IMR-90 (cell line): ENCODE measurements around the gene TSTD1. TPM values are rescaled to one million over a fixed set of nuclear protein-coding genes. Genes with fewer than 3 reads are reported as not detected.

Source experiments
- ATAC-seq: fragments of 200-7000 bp; cut with Tn5 transposase; 2 replicates; pipeline ENCODE4 v1.9.1; 2020; ENCODE audit warnings: low read depth, mild to moderate bottlenecking, moderate library complexity
- BruUV-seq: library from RNA; stranded (reverse); fragments of 400-500 nt; replicated peaks from 2 replicates; lab custom pipeline; 2021; lab: Mats Ljungman, UMichigan
- CTCF ChIA-PET: fragments of 300-600 bp; formaldehyde crosslinking; extraction: SDS; loops from one replicate; lab custom pipeline; 2021; ENCODE audit warnings: antibody characterized with exemption; lab: Yijun Ruan, JAX
- POLR2A ChIA-PET: fragments of 300-600 bp; sonication (Branson Sonifier 250); formaldehyde crosslinking; loops from one replicate; lab custom pipeline; 2022; ENCODE audit warnings: antibody characterized with exemption; ENCODE audit not compliant: unreplicated experiment; lab: Charles Lee
- DNase-seq: peaks from one replicate; pipeline ENCODE4 v3.0.0; 2013
- H2AFZ ChIP-seq: replicated peaks from 2 replicates; pipeline ENCODE3; 2013; ENCODE audit warnings: low read length, mild to moderate bottlenecking; ENCODE audit not compliant: poor library complexity
- H2AK5ac ChIP-seq: 2 replicates; pipeline ENCODE4 v1.6.1; 2013; ENCODE audit warnings: low read depth, low read length, inconsistent platforms
- H2AK9ac ChIP-seq: replicated peaks from 2 replicates; pipeline ENCODE3; 2013; ENCODE audit warnings: mild to moderate bottlenecking, low read depth, low read length, moderate library complexity; ENCODE audit not compliant: poor library complexity
- H2BK120ac ChIP-seq: 2 replicates; pipeline ENCODE4 v1.6.1; 2013; ENCODE audit warnings: low read depth, low read length, inconsistent platforms
- H2BK15ac ChIP-seq: 3 replicates; pipeline ENCODE4 v1.6.1; 2013; ENCODE audit warnings: low read depth, low read length, inconsistent platforms
- H2BK20ac ChIP-seq: 2 replicates; pipeline ENCODE4 v1.6.1; 2013; ENCODE audit warnings: low read depth, mild to moderate bottlenecking, inconsistent platforms, low read length, moderate library complexity
- H2BK5ac ChIP-seq: 2 replicates; pipeline ENCODE4 v1.6.1; 2013; ENCODE audit warnings: mild to moderate bottlenecking, low read depth, low read length, inconsistent platforms; ENCODE audit not compliant: poor library complexity, severe bottlenecking
- H3K14ac ChIP-seq: replicated peaks from 2 replicates; pipeline ENCODE4 v1.6.1; 2013; ENCODE audit warnings: low read depth, low read length, inconsistent platforms
- H3K18ac ChIP-seq: 2 replicates; pipeline ENCODE4 v1.6.1; 2013; ENCODE audit warnings: low read depth, low read length, control low read depth
- H3K23ac ChIP-seq: 2 replicates; pipeline ENCODE4 v1.6.1; 2013; ENCODE audit warnings: low read depth, low read length, inconsistent platforms
- H3K27ac ChIP-seq: 2 replicates; pipeline ENCODE4 v1.5.1; 2013; ENCODE audit warnings: mild to moderate bottlenecking, control low read depth, low read length; ENCODE audit not compliant: insufficient read depth
- H3K27me3 ChIP-seq: 2 replicates; pipeline ENCODE4 v1.6.1; 2013; ENCODE audit warnings: low read length; ENCODE audit not compliant: control insufficient read depth, insufficient read depth
- H3K36me3 ChIP-seq: 2 replicates; pipeline ENCODE4 v1.6.1; 2013; ENCODE audit warnings: low read length, mixed read lengths; ENCODE audit not compliant: control insufficient read depth, insufficient read depth
- H3K4ac ChIP-seq: 2 replicates; pipeline ENCODE4 v1.6.1; 2013; ENCODE audit warnings: low read depth, low read length, inconsistent platforms
- H3K4me1 ChIP-seq: 2 replicates; pipeline ENCODE4 v1.6.1; 2013; ENCODE audit warnings: low read length, mixed read lengths; ENCODE audit not compliant: control insufficient read depth, insufficient read depth
- H3K4me2 ChIP-seq: 2 replicates; pipeline ENCODE4 v1.6.1; 2013; ENCODE audit warnings: low read depth, mild to moderate bottlenecking, control low read depth, low read length, moderate library complexity
- H3K4me3 ChIP-seq: 2 replicates; pipeline ENCODE4 v1.5.1; 2013; ENCODE audit warnings: low read depth, mild to moderate bottlenecking, control low read depth, low read length, moderate library complexity; ENCODE audit not compliant: insufficient read depth
- H3K56ac ChIP-seq: 2 replicates; pipeline ENCODE4 v1.6.1; 2013; ENCODE audit warnings: low read length, inconsistent platforms; ENCODE audit not compliant: insufficient read depth; ENCODE audit errors: extremely low read depth
- H3K79me1 ChIP-seq, 2 experiments: 2 replicates each; pipeline ENCODE4 v1.6.1; 2013; ENCODE audit warnings: low read length in 2 of 2, inconsistent platforms in 1 of 2, low read depth in 1 of 2
- H3K9ac ChIP-seq: 2 replicates; pipeline ENCODE4 v1.6.1; 2013; ENCODE audit warnings: low read depth, low read length, control low read depth
- H3K9me1 ChIP-seq: 2 replicates; pipeline ENCODE4 v1.6.1; 2013; ENCODE audit warnings: low read length, inconsistent platforms; ENCODE audit not compliant: insufficient read depth
- H3K9me3 ChIP-seq: 2 replicates; pipeline ENCODE4 v1.6.1; 2013; ENCODE audit warnings: low read length; ENCODE audit not compliant: control insufficient read depth, insufficient read depth
- H4K20me1 ChIP-seq: 2 replicates; pipeline ENCODE4 v1.6.1; 2013; ENCODE audit warnings: low read length, inconsistent platforms; ENCODE audit not compliant: insufficient read depth
- H4K5ac ChIP-seq: 2 replicates; pipeline ENCODE4 v1.6.1; 2013; ENCODE audit warnings: mild to moderate bottlenecking, low read depth, low read length, control low read depth
- H4K8ac ChIP-seq, 2 experiments: 2 replicates each; pipeline ENCODE4 v1.6.1; 2013; ENCODE audit warnings: low read depth in 2 of 2, low read length in 2 of 2, control low read depth in 1 of 2, inconsistent platforms in 1 of 2
- H4K91ac ChIP-seq: 2 replicates; pipeline ENCODE4 v1.6.1; 2013; ENCODE audit warnings: low read depth, low read length, inconsistent platforms; ENCODE audit not compliant: insufficient read depth
- CHD1 ChIP-seq: IDR thresholded peaks from 2 replicates; pipeline ENCODE4 v1.6.1; 2012; ENCODE audit warnings: low read depth, low read length, improper control_type of control experiment
- FOS ChIP-seq: fragments of 150-350 bp; IDR thresholded peaks from 2 replicates; pipeline ENCODE4 v1.6.1; 2016; ENCODE audit warnings: low read depth, low read length
- MAFK ChIP-seq: IDR thresholded peaks from 2 replicates; pipeline ENCODE4 v1.6.1; 2012; ENCODE audit warnings: low read depth, low read length, improper control_type of control experiment
- MAZ ChIP-seq: IDR thresholded peaks from 2 replicates; pipeline ENCODE4 v1.6.1; 2012; ENCODE audit warnings: low read depth, mild to moderate bottlenecking, low read length, improper control_type of control experiment, moderate library complexity, borderline replicate concordance
- NFE2L2 ChIP-seq: fragments of 150-350 bp; IDR thresholded peaks from 2 replicates; pipeline ENCODE4 v1.6.1; 2016; ENCODE audit warnings: low read depth, mild to moderate bottlenecking, low read length
- RAD21 ChIP-seq: IDR thresholded peaks from 2 replicates; pipeline ENCODE4 v1.6.1; 2012; ENCODE audit warnings: low read length, improper control_type of control experiment
- WGBS, 2 experiments: methylation state at CpG; one replicate each; pipeline versions ENCODE4 v1.1.5 to v1.1.7; 2013; ENCODE audit warnings: missing lambda C conversion rate in 2 of 2; ENCODE audit not compliant: insufficient read length in 1 of 2; ENCODE audit errors: extremely low coverage in 2 of 2; 5-methylcytosine and 5-hydroxymethylcytosine counted together
- dilution Hi-C: fragments of 300-500 bp; cut with HindIII; formaldehyde crosslinking; loops from one replicate; pipeline ENCODE4 v1.14.3; 2018; ENCODE audit warnings: low sequenced_read_pairs; ENCODE audit not compliant: unreplicated experiment
- in situ Hi-C: fragments of 300-500 bp; cut with MboI; formaldehyde crosslinking; loops from 3 replicates; pipeline ENCODE4 v1.14.3; 2019; ENCODE audit warnings: low sequenced_read_pairs, inconsistent platforms, mixed read lengths
- intact Hi-C: fragments of 100-400 bp; cut with micrococcal nuclease; formaldehyde crosslinking; loops from 2 replicates; pipeline ENCODE4 v1.10.0; 2022
- polyA plus RNA-seq, 3 experiments: library from polyadenylated mRNA; depleted of rRNA; stranded (reverse); fragments of >200 nt; gene quantifications; 2 replicates each; pipeline ENCODE4 v1.2.3, GENCODE V29; 2012; ENCODE audit warnings: low replicate concordance in 1 of 3
- total RNA-seq: library from RNA; depleted of rRNA; stranded (reverse); fragments of >200 nt; gene quantifications from 2 replicates; pipeline ENCODE4 v1.2.3, GENCODE V29; 2012
- TF ChIP-seq, protein P1 (sequence below): fragments of 150-350 bp; IDR thresholded peaks from 2 replicates; pipeline ENCODE4 v1.6.1; 2016; ENCODE audit warnings: low read depth, mild to moderate bottlenecking, low read length, moderate library complexity, borderline replicate concordance

TSTD1 gene
- total and polyA plus RNA-seq, 2 of the 4 experiments (the other 2 are of a cell fraction): 0.21 TPM; not detected in 1

DNA sequence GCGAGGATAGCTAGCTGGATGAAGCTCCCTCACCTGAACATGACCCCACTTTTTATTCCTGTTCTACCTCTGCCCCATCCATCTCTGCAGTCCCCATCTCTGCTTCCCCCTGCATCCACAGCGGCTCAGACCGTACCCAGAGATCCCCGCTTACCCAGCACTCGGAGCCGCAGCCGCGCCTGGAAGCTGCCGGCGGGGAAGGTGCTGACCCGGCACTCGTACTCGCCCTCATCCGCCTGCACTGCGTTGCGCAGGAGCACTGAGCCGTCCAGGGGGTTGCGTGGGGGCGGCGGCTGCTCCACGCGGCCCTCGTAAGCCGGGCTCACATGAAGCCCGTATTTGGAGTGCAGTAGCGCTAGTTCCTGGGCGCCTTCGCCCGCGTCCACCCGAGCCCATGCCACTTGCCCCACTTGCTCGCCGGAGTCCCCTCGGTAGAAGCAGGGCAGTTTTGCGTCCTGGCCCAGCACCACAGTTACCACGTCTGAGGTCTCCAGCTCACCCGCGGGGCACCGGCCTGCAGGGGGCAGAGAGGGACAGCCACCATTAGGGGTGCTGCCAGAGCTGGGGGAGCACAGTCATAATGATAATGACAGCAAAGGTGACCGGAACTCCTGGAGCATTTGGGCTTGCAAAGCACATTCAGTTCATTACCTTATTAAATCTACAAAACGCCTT lies 40.8 kb upstream of the TSTD1 start (continued):
- no peak for TF ChIP-seq NFE2L2

GRCh38 chr1:161077426-161077825 lies 38.7 kb upstream of the TSTD1 start:
- POLR2A ChIA-PET: no interaction called here

More at GRCh38 chr1:161077426-161077825, 38.7 kb upstream of the TSTD1 start:
- no peaks in the 10 kb centered on the region for H3K79me1 ChIP-seq
- H3K27me3 ChIP-seq: no peaks in the 10 kb centered on the region
- H3K4me1 ChIP-seq: peaks cover 6% of the 10 kb centered on the region; the same call in 1 of the 2 replicates
- no peaks in the 10 kb centered on the region for H3K9me1 ChIP-seq
- H2AFZ ChIP-seq: peak overlapping the region; percentile 8
- H4K5ac ChIP-seq: no peak overlapping the region
- no peak overlapping the region for H2BK20ac ChIP-seq
- TF ChIP-seq MAZ: no peak
- TF ChIP-seq CHD1: no peak
- TF ChIP-seq, protein P1, sequence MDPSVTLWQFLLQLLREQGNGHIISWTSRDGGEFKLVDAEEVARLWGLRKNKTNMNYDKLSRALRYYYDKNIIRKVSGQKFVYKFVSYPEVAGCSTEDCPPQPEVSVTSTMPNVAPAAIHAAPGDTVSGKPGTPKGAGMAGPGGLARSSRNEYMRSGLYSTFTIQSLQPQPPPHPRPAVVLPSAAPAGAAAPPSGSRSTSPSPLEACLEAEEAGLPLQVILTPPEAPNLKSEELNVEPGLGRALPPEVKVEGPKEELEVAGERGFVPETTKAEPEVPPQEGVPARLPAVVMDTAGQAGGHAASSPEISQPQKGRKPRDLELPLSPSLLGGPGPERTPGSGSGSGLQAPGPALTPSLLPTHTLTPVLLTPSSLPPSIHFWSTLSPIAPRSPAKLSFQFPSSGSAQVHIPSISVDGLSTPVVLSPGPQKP: no peak
- TF ChIP-seq MAFK: no peak
- no peak for TF ChIP-seq RAD21
- no peak for TF ChIP-seq FOS
- TF ChIP-seq NFE2L2: no peak
- DNase-seq (no peak), ATAC-seq (no peak)
- no peak overlapping the region for H3K9ac ChIP-seq
- H2AK5ac ChIP-seq: no peak overlapping the region
- dilution Hi-C loops: no loop called here
- in situ Hi-C loops: no loop called here
- no peak overlapping the region for H3K4me2 ChIP-seq
- H3K9me3 ChIP-seq: no peaks in the 10 kb centered on the region
- 50% methylated on average over 6 of the region's 9 CpGs; no CpG with 5 or more reads in 1 of the 2 experiments for WGBS, 2 experiments
- H4K91ac ChIP-seq: no peak overlapping the region
- H2BK120ac ChIP-seq: no peak overlapping the region
- H2BK15ac ChIP-seq: no peak overlapping the region
- H2BK5ac ChIP-seq: no peak overlapping the region
- no peak overlapping the region for H3K23ac ChIP-seq
- intact Hi-C loops: no loop called here
- peak overlapping the region; percentile 13 for H2AK9ac ChIP-seq
- H3K4ac ChIP-seq: no peak overlapping the region
- H4K8ac ChIP-seq: no peak overlapping the region
- no peak overlapping the region for H3K14ac ChIP-seq
- no peak overlapping the region for H3K27ac ChIP-seq
- no peaks in the 10 kb centered on the region for H3K36me3 ChIP-seq
- H3K18ac ChIP-seq: no peak overlapping the region
- H3K4me3 ChIP-seq: no peak overlapping the region
- no TSS peak for BruUV-seq
- H4K20me1 ChIP-seq: no peaks in the 10 kb centered on the region
- no peak overlapping the region for H3K56ac ChIP-seq
- CTCF ChIA-PET: no interaction called here
